GM19438 (cell line): ENCODE measurements around the gene ITGB1BP1.
A peak's percentile ranks its signal among the peaks of the same experiment; 100 is the strongest.

ENCODE experiments used
- ATAC-seq: cut with Tn5 transposase; IDR thresholded peaks from one replicate; pipeline ENCODE4 v1.9.1; 2021; ENCODE audit warnings: low read depth; ENCODE audit not compliant: unreplicated experiment

Gene ITGB1BP1

GRCh38 chr2:9428965-9429577 lies 5.7 kb upstream of the ITGB1BP1 start:
- no peak for ATAC-seq

DNA sequence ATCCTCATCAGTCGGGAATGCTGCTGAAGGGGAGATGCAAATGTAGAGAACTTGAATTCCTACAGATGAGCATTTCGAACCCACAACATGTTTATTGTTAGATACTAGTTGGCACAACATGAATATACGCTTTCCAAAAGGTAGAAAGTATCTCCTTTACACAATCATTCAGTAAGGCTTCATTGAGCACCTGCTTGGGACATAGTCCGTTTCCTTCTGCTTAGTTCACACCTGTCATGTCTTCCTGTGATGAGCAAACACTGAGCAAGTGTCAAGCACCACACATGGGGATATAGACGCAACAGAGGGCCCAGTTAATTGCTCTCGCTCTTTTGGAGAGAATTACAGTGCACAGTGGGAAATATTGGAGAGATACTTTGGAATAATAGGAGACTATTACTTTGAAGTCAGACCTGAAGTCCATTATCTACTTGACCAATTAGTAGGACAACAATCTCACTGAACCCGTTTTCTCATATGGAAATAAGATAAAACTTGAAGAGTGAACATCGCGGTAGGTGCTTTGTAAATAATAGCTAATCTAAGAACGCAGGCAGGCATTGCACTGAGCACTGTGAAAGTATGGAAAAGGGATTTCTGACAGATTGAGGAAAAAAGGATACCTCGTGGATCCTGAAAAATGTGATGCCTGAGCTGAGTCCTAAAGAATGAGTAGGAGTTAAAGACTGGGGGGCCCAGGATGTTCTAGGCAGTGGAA lies 1.3 kb upstream of the ITGB1BP1 start:
- ATAC-seq = no peak

GRCh38 chr2:9423922-9424272 lies 569 bp upstream of the ITGB1BP1 start:
- peak; percentile 10 for ATAC-seq

DNA sequence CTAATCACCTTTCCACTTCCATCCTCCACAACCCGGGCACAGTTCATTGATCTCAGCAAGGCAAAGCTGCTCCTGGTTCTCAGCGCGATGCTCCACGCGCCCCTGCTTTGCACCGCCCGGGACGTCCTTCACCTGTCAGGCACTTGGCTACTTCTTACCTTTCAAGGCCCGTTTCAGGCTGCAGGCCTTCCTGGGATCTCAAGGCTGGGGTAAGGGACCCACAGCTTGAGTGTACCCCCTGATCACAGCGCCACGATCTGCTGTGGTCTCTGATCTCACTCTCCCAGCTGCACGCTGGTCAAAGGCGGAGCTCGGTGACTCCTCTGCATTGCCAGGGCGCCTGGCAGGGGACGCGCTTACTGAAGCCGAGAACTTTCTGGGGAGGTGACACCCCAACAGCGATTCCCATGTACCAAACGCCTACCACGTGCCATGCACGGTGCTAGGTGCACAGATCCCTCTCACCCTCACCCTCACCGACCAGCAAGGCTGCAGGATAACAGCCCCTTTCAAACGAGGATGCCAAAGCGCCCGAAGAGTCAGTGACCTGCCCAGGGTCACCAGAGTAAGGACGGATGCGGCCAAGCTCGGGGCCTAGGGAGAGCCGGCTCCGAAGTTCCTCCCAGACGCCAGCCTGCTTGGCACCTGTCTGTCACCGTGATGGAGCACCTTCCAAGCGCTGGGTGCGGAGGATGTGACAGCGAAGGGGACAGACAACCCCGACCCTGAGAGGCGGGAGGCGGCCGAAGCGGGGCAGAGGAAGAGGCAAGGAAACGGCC lies 818 bp downstream of the ITGB1BP1 start:
- peak; percentile 31 for ATAC-seq

DNA sequence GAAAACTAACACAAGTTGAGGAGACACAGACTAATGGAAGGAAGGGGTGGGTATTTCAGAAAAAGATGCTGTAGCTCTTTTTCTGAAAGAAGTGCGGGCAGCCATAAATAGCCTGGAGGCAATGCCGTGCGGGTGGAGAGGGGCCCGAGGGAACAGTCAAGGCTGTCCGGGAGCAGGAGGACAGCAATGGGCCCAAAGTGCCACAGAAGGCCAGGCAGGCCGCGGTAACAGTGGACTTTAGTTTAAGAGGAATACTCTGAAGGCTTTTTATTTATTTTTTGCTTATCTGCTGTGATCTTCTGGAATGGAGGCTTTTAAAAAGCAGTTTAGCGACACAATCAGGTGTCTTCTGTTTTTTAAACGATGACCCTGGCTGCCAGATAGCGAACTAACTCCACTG lies 2.8 kb downstream of the ITGB1BP1 start:
- ATAC-seq = no peak

DNA sequence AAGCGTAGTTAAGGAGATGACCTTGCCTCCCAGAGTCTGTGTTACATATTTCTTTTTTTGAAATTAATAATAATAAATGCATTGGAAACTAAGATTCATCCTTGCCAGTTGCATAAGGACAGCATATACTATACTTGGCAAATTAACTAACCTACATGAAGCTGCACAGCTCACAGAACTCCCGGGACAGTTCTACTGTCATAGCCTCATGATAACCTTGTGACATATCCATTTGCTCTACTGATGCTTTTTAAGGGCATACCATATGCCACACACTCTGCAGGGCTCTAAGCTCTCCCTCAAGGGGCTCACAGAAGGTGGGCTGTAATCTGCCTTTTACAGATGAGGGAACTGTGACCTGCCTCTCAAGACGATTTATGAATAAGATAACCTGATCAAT lies 3.8 kb downstream of the ITGB1BP1 start:
- ATAC-seq = no peak

GRCh38 chr2:9418746-9419145 lies 4.6 kb downstream of the ITGB1BP1 start:
- ATAC-seq = no peak

- no peak for ATAC-seq
Measured at GRCh38 chr2:9417725-9418124, 5.6 kb downstream of the ITGB1BP1 start.

GRCh38 chr2:9416962-9417316 lies 6.4 kb downstream of the ITGB1BP1 start:
- ATAC-seq = no peak

DNA sequence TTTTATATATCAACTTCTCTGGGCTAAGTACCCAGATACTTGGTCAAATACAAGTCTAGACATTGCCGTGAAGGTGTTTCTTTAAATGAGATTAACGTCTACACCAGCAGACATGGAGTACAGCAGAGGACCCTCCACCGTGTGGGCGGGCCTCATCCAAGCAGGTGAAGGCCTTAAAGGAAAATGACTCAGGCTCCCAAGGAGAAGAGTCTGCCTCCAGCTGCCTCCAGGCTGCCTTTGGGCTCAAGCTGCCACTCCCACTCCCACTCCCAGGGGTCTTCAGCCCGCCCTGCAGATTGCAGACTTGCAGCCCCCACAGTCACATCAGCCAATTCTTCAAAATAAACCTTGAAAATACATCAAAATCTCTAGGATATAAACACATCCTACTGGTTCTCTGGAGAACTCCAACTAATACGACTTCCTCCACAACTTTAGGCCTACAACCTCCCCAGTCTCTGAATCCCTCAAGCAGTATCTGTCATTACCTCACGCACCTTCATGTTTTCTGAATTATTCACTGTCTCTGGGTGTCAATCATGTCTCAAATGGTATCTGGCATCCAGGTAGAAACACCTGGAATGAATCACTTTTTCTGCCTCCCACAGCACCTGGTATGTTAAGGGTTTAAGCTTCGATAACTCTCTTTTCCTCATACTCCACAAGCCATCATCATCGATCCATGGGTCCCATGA lies 6.9 kb downstream of the ITGB1BP1 start:
- no peak for ATAC-seq

DNA sequence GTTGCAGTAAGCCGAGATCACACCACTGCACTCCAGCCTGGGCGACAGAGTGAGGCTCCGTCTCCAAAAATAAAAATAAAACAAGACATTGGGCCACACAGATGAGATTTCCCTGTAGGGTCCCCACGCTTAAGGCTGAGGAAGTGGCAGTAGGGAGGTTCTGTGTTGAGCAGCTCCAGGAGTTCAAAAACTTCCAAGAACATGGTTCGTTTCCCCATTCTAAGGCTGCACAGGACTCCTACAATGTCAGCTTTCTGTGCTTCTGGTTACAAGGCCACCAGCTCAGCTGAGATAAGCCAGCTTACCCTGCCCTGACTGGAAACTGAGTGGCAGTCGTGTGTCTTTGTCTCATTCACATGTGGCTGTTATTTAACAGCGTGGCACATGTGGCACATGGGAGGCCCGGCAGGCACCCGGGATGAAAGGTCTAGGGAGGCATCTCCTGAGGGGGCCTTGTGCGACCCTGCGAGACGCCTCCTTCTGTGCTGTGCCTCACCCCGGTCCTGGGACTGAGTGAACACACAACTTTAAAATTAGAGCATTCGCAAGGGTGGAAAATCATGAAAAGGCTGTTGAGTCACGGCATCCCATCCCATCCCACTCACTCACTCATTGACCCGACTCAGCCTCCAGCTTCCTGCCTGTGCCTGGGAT lies 7.7 kb downstream of the ITGB1BP1 start:
- ATAC-seq = no peak

DNA sequence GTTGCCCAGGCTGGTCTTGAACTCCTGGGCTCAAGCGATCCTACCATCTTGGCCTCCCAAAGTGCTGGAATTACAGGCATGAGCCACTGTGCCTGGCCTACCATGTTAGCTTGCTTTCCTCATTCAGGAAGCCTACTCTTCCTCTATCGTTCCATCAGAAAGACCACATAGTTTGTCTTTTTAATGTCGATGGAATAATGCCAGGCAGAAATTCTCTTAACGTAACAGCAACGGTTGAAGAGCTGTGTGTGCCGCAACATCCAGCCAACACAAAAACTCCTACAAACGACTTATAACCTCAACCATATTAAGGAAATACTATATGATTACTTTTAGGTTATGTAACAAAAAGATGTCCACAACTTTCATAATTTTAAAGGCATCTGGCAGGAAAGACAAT lies 10.5 kb downstream of the ITGB1BP1 start:
- ATAC-seq = no peak

DNA sequence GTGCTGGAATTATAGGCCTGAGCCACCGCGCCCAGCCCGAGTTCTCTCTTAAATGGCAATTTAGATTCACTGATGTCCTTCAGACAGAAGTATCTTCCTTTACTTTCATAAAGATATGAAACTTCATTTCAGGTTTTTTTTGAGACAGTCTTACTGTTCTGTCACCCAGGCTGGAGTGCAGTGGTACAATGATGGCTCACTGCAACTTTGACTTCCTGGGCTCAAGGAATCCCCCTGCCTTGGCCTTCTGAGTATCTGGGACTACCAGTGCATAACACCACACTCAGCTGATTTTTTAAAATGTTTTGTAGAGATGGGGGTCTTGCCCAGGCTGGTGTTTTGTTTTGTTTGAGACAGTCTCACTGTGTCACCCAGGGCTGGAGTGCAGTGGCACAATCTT lies 13.2 kb downstream of the ITGB1BP1 start:
- no peak for ATAC-seq

DNA sequence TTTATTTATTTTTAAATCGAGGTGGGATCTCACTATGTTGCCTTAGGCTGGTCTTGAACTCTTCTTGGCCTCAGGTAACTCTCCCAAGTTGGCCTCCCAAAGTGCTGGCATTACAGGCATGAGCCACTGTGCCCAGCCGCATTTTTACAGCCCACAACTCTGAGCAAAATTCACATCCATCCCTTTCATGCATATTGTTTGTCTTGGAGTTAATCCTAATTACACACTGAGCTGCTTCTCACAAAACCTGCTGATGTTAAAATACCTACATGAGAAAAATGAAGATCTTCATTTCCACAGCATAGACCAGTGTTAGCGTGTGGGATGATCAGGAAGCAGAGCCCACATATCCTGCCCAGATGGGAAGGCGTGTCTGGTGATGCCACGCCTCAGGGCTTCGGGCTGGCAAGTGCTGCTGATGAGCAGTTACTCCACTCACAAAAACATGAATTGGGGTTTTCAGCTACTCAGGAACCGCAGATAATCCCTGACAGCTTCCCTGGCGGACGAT lies 14.6 kb downstream of the ITGB1BP1 start:
- ATAC-seq = no peak

DNA sequence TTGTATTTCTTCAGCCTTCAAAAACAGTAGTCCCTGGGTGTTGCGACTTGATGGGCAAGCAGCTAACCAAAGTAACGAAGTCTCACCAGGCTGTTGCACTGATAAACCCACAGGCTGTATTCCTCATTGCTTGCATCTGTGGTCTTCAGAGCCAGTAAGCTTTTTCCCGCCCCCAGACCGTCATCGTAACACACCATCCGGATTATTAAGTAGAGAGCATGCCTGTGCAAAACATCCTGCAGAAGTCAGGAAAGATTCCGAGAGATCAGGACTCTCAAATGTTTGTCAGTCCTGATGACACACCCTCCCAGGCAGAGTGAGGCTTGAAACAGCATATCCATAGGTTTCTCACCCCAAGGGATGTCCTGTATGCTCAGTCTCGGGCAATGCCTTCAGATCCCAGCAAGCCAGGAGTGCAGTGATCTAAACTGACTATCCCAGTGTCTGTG lies 15.9 kb downstream of the ITGB1BP1 start:
- ATAC-seq = no peak

- no peak for ATAC-seq
Measured at GRCh38 chr2:9406529-9407362, 16.6 kb downstream of the ITGB1BP1 start.

- ATAC-seq = no peak
Measured at GRCh38 chr2:9405636-9406035, 17.7 kb downstream of the ITGB1BP1 start.

- ATAC-seq = no peak
Measured at GRCh38 chr2:9404451-9404850, 18.9 kb downstream of the ITGB1BP1 start.

GRCh38 chr2:9403924-9404323 lies 19.4 kb downstream of the ITGB1BP1 start:
- ATAC-seq = no peak
